HG03135 (cell line): Measurements from ENCODE around the gene SORT1.
"Not testable (repeated sequence)": the region's sequence is repeated elsewhere in the genome, so short reads cannot be mapped to it uniquely, and the experiment has no call there.

Experiments used
- ATAC-seq: cut with Tn5 transposase; IDR thresholded peaks from one replicate; pipeline ENCODE4 v1.9.1; 2021; ENCODE audit warnings: mild to moderate bottlenecking, moderate library complexity; ENCODE audit not compliant: unreplicated experiment

The SORT1 gene

GRCh38 chr1:109301874-109302273 lies 95.8 kb downstream of the SORT1 start:
- ATAC-seq, result no peak

- no peak for ATAC-seq
Measured at GRCh38 chr1:109300650-109301151, 97.0 kb downstream of the SORT1 start.

DNA sequence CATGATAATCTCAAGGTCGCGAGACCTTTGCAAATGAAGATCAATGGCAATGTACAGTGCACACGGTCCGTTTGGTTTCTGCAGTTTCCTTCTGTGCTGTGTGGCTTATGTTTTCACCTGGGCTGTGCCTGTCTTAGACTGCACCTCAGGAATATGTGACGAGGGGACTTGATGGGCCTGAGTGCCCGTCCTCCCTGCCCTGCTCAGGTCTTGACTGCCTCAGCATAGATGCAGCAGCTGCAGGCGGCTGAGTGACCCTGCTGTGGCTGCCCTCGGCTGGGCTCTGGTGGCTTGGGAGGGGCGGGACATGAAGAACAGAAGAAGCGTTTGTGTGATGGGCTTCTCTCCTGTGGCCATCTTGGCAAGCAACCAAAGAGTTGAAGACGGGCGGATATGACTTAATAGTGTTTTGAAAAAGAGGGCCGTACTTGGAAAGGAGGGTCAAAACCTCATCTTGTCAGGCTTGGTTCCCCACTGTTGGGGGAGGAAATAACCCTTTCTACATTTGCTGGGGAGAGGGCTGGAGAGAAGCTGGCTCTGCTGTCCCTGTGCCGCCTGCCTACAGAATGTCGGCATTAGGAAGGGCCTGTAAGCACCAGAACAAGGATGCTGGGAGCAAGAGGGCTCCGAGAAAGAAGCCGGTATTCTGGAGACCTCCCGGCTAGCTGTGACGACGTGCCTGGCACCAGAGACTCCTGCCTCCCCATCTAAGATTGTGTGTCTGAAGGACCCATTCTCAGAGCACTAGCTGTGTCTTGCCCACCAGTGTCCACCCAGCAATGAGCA lies 98.0 kb downstream of the SORT1 start:
- no peak for ATAC-seq

- no peak for ATAC-seq
Measured at GRCh38 chr1:109298666-109299557, 98.8 kb downstream of the SORT1 start.

- ATAC-seq, result no peak
Measured at GRCh38 chr1:109296782-109297181, 100.9 kb downstream of the SORT1 start.

DNA sequence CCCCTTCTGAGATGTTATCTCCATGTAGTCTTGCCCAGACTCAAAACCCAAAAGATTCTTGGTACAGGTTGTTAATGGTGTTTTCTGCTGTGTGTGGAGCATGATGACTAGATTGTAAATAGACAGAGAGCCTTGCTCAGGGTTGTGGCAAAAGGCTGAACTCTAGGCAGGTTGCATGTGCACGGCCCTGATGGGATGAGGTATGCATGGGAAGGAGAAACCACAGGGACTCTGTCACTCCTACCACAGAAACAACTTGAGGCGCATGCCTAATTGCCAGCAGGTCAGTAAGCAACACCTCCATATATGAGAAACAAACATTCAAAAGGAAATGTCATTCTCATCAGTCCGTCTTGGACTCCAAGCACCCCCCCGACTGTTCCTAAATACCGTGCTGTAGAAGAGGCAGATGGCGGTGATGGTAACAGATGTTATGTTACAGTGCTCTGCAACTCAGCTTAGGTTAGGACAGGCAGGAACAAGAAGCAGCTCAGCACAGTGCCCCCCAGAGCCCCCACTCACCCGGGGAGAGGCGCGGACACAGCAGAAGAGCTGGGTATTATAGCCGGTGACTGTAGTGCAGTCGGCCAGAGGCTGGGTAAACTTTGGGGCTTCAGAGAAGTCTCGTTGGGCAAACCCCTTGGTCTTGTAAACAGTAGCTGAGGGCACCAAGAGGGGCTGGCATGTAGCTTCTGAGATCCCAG lies 101.9 kb downstream of the SORT1 start:
- ATAC-seq, result no peak

GRCh38 chr1:109294481-109294880 lies 103.2 kb downstream of the SORT1 start:
- ATAC-seq, result no peak

GRCh38 chr1:109293026-109293425 lies 104.7 kb downstream of the SORT1 start:
- no peak for ATAC-seq

DNA sequence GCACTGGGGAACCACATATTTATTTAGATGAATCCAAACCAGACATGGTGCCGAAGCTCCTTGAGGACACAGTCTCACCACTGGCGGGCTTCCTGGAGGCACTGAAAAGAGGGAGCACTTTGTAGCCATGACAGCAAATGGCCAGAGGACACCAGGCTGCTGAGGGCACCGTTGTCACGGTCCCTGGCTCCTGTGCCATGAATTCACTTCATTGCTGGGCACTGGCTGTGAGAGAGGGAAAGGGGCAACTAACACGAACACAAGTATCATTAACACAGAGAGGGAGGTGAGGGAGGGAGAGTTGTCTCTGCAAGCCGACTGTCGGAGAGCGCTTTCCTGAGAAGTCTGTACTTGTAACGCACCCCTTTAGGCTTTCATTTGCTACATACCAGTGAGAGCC lies 105.4 kb downstream of the SORT1 start:
- no peak for ATAC-seq

GRCh38 chr1:109290998-109291397 lies 106.7 kb downstream of the SORT1 start:
- no peak for ATAC-seq

DNA sequence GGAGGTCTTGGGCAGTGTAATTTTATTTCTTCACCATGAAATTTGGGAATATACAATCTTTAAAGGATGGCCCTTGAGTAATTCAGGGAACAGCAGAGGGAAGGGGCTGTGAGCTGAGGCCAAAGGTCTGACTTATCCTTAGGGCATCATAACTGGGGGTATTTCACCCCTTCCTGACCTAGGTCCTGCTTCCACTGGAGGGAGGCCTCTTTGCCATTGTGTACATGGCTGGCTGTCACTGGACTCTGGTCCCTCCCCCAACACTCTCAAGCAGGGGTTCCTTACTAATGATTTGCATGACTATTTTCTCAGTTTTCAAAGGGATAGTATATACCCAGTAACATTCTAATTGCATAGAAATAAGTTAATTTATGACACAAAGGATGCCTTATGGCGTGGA lies 107.6 kb downstream of the SORT1 start:
- ATAC-seq, result no peak

DNA sequence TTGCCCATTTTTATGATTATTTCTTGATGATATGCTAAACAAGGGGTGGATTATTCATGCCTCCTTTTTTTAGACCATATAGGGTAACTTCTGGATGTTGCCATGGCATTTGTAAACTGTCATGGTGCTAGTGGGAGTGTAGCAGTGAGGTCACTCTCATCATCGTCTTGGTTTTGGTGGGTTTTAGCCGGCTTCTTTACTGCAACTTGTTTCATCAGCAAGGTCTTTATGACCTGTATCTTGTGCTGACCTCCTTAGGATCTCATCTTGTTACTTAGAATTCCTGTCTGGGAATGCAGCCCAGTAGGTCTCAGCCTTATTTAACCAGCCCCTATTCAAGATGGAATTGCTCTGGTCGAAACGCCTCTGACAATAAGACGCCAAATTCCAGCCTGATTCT lies 111.0 kb downstream of the SORT1 start:
- not testable (repeated sequence) for ATAC-seq

- ATAC-seq, result peak; percentile 19
Measured at GRCh38 chr1:109283748-109284600, 113.7 kb downstream of the SORT1 start.

- ATAC-seq, result peak; percentile 94
Measured at GRCh38 chr1:109282952-109283747, 114.6 kb downstream of the SORT1 start, which contains the start of gene PSRC1. PSRC1 (minus strand) TSS chr1:109283145.

DNA sequence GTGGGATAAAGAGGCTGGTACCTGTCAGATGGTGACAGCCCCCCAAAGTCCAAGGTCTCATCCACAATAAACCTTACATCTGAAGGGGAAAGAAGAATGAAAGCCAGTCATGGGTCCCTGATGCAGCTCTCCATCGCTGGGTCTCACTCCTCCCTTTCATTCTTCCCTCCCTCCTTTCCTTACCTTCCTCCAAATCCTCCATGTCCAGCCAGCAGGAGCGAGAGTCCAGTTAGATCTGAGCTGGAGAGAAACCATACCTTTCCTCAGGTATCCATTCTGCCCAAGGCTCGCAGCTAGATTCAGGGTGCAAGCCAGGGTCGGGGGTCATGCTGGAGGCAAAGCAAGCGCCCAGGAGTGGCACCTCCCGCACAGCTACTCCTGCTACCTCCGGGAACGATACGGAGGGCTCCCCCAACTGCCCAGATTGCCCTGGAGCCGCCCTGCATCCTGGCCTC lies 115.2 kb downstream of the SORT1 start:
- ATAC-seq, result no peak

- ATAC-seq, result no peak
Measured at GRCh38 chr1:109281680-109282496, 115.8 kb downstream of the SORT1 start.

DNA sequence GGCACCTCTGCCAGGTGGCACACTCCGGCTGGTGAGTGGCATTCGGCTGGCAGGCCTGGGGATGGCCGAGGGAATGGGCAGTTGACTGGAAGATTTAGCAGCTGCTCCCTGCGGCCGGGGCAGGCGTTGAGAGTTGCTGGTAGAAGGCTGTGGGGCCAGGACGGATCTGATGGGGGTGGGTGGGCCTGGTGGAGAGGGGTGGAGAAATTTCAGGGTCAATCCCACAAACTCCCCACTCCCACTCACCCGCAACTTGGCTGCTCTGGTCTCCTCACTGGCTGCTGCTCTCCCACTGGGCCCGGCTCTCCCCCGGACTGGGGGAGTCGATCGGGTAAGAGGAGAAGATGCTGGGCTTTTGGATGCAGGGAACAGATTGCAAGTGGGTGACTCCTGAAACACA lies 116.9 kb downstream of the SORT1 start:
- ATAC-seq, result no peak

DNA sequence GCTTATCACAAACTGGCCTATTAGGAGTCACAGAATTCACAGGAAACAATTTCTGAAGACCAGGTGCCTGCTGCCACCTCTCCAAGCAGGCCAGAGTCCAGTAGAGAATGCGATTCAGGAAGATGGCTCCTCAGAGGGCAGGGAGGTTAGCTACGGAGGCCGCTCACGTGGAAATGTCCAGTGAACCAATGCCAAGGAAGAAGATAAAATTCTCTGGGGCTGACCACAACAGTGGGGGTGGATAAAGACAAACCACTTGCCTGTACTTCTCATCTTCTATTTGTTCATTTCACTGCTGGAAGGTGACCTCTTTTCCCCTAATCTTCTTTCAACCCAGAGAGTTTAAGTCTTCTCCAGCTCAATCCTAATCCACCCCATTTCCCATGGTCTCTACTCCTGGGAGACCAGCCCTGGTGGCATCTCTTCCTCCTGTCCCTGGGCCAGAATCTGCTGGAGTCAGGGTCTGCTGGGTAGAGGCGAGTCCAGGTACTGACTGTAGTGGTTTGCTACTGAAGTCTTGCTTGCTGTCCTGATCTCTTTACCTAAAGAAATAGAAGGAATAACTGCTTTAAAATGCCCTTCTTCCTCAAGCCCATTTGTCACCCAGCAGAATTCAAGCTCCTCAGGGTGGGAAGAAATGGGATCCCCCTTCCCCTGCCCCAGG lies 118.0 kb downstream of the SORT1 start:
- no peak for ATAC-seq
